RWPE2 (cell line): ENCODE results near the gene CCDC83.

ENCODE experiments used
- ATAC-seq: fragments of 200-7000 bp; cut with Tn5 transposase; 3 replicates; pipeline ENCODE4 v1.9.1; 2021; ENCODE audit warnings: low read depth
- DNase-seq: peaks from one replicate; pipeline ENCODE4 v3.0.0-alpha.2; 2020; ENCODE audit warnings: low spot score
- H3K27ac ChIP-seq: fragments of 450-650 bp; 2 replicates; pipeline ENCODE4 v1.5.1; 2017; ENCODE audit warnings: mild to moderate bottlenecking; ENCODE audit not compliant: poor library complexity, severe bottlenecking
- H3K27me3 ChIP-seq: fragments of 250-450 bp; sonication (Bioruptor Pico); 2 replicates; pipeline ENCODE4 v1.5.1; 2021; ENCODE audit warnings: mild to moderate bottlenecking, moderate library complexity; ENCODE audit not compliant: insufficient read depth, poor library complexity, severe bottlenecking
- H3K36me3 ChIP-seq: fragments of 250-450 bp; sonication (Bioruptor Pico); 2 replicates; pipeline ENCODE4 v1.5.1; 2020; ENCODE audit warnings: low read depth, mild to moderate bottlenecking, moderate library complexity
- H3K4me1 ChIP-seq: fragments of 250-450 bp; sonication (Bioruptor Pico); 2 replicates; pipeline ENCODE4 v1.5.1; 2021; ENCODE audit warnings: mild to moderate bottlenecking, moderate library complexity; ENCODE audit not compliant: insufficient read depth, poor library complexity, severe bottlenecking
- H3K4me3 ChIP-seq: fragments of 250-450 bp; sonication (Bioruptor Pico); 2 replicates; pipeline ENCODE4 v1.5.1; 2021; ENCODE audit warnings: mild to moderate bottlenecking, moderate library complexity; ENCODE audit not compliant: severe bottlenecking
- H3K9me3 ChIP-seq: fragments of 250-450 bp; sonication (Bioruptor Pico); 2 replicates; pipeline ENCODE4 v1.5.1; 2021; ENCODE audit warnings: mild to moderate bottlenecking, moderate library complexity; ENCODE audit not compliant: severe bottlenecking
- CTCF ChIP-seq: fragments of 450-650 bp; IDR thresholded peaks from one replicate; pipeline ENCODE4 v1.5.1; 2017; ENCODE audit warnings: mild to moderate bottlenecking, moderate library complexity; ENCODE audit not compliant: poor library complexity, severe bottlenecking

CCDC83 gene

GRCh38 chr11:85843929-85844328 is 11.3 kb upstream of the CCDC83 start:
- no peaks in the 10 kb centered on the region for H3K27me3 ChIP-seq
- H3K4me1 ChIP-seq = peaks cover 13% of the 10 kb centered on the region
- H3K4me3 ChIP-seq = no peak overlapping the region
- ATAC-seq (no peak), DNase-seq (no peak)
- no peaks in the 10 kb centered on the region for H3K36me3 ChIP-seq
- H3K9me3 ChIP-seq = no peaks in the 10 kb centered on the region
- H3K27ac ChIP-seq = peak overlapping the region; percentile 65
- TF ChIP-seq CTCF = no peak

- Histone ChIP-seq H3K9me3 (no peaks in the 10 kb centered on the region), H3K4me1 (peaks cover 13% of the 10 kb centered on the region), H3K27ac (peak overlapping the region; percentile 65), H3K4me3 (no peak overlapping the region), H3K36me3 (no peaks in the 10 kb centered on the region), H3K27me3 (no peaks in the 10 kb centered on the region)
- TF ChIP-seq CTCF = no peak
- peak; percentile 97 for ATAC-seq
- DNase-seq = peak; percentile 68
Measured at GRCh38 chr11:85844439-85845123, 10.6 kb upstream of the CCDC83 start.

GRCh38 chr11:85845124-85845631 is 10.0 kb upstream of the CCDC83 start:
- ATAC-seq = peak; percentile 44
- H3K27ac ChIP-seq = peak overlapping the region; percentile 65
- no peak for TF ChIP-seq CTCF
- DNase-seq = no peak
- H3K27me3 ChIP-seq = no peaks in the 10 kb centered on the region
- H3K36me3 ChIP-seq = no peaks in the 10 kb centered on the region
- H3K9me3 ChIP-seq = no peaks in the 10 kb centered on the region
- H3K4me3 ChIP-seq = no peak overlapping the region
- peaks cover 13% of the 10 kb centered on the region for H3K4me1 ChIP-seq

GRCh38 chr11:85847436-85847835 is 7.7 kb upstream of the CCDC83 start:
- ATAC-seq = no peak
- TF ChIP-seq CTCF = no peak
- Histone ChIP-seq H3K36me3 (no peaks in the 10 kb centered on the region), H3K4me1 (peaks cover 13% of the 10 kb centered on the region), H3K4me3 (no peak overlapping the region), H3K9me3 (no peaks in the 10 kb centered on the region), H3K27ac (no peak overlapping the region), H3K27me3 (no peaks in the 10 kb centered on the region)
- DNase-seq = no peak

- peaks cover 13% of the 10 kb centered on the region for H3K4me1 ChIP-seq
- H3K9me3 ChIP-seq = no peaks in the 10 kb centered on the region
- DNase-seq = no peak
- H3K27ac ChIP-seq = no peak overlapping the region
- TF ChIP-seq CTCF = no peak
- H3K36me3 ChIP-seq = no peaks in the 10 kb centered on the region
- H3K4me3 ChIP-seq = no peak overlapping the region
- ATAC-seq = no peak
- no peaks in the 10 kb centered on the region for H3K27me3 ChIP-seq
Measured at GRCh38 chr11:85848006-85848405, 7.2 kb upstream of the CCDC83 start.
